Bone marrow (tissue), 2 donors: ENCODE measurements around the gene HAND1.

Experiments used
- DNase-seq, 2 donors: peaks; one replicate each; lab custom pipeline; 2025; lab: John Stamatoyannopoulos, UW

The HAND1 gene

DNA sequence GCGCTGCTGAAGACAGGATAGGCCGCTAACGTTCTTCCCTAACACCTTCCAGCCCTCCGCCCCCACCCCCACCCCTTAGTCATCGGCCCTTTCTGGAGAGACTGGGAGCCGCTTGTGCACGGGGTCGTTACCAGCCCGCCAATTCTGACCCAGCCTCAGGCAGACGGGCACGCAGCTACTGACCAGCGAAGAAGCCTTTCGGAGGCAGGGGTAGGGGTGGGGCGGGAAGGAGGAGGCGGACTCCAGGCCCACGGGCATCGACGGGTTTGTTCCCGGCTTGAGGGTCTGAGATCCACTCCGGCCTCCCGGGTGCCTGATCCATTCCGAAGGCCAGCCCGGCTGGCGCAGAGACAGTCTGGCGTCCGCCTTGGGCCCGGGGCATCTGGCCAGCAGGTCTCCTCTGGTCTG is 729 bp upstream of the HAND1 start:
- no peak for DNase-seq

DNA sequence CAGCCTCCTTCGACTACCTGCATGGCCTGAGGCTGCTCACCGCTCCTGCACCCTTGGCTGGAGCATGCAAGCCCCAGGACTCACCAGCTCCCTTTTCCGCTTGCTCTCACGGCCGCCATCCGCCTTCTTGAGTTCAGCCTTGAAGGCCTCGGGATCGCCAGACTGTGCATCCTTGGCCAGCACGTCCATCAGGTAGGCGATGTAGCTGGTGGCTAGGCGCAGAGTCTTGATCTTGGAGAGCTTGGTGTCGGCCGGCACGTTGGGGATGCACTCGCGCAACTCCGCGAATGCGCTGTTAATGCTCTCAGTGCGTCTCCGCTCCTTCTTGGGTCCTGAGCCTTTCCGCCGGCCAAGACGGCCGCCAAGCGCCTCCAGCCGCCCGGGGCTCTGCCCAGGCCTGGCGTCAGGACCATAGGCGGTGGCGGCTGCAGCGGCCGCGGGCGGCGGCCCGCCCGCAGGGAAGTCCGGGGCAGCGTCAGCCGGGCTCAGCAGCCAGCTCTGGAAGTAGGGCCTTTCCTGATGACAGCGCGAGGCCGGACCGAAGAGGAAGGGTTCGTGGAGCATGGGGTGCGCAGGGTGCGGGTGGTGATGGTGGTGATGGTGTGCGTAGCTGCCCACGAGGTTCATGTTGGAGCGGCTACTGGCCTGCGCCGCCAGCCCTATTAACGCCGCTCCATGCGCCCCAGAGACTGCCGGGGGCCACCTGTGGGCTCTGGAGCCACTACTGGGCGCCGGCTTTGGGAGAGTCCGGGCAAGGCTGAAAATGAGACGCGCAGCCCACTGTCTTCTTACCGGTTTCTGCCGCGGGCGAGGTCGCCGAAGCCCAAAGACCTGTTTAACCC is 424 bp downstream of the HAND1 start:
- no peak for DNase-seq

DNA sequence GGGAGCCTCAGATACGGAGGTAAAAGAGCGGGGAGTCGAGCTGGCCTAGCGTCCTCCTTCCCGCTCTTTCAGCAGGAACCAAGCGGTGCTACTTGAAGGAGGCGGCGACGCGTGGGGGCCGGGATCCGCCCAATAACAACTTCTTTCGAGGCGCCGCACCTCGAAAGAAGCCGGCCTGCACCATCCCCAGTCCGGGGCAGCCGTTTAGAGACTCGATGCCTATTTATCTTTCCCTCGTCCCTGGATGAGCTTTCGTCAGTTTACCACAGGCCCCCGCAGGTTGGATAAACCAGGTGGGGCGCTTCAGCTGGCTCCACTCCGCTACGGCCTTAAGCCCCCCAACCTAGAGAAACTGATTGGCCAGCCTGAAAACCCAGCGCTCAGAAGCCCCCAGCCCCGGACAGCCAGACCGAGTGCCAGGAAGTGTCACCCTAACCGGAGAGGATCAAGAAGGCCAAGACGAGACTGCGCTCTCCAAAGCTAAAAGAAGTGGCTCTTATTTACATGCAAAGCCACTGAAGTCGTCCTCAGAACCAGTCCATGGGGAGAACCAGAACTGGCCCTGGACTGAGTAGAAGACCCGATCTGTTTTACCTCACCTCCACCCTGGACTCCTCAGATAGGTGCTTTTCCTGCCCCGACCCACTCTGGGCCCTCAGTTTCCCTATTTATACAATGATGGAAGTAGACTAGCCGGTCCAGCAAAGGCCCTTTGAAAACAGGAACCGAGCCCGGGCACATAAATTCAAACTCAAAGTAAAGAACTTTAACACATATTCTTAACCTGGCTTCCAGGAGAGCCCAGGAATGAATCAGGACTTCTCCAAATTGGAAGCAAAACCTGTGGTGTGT is 1.4 kb downstream of the HAND1 start:
- no peak for DNase-seq

DNA sequence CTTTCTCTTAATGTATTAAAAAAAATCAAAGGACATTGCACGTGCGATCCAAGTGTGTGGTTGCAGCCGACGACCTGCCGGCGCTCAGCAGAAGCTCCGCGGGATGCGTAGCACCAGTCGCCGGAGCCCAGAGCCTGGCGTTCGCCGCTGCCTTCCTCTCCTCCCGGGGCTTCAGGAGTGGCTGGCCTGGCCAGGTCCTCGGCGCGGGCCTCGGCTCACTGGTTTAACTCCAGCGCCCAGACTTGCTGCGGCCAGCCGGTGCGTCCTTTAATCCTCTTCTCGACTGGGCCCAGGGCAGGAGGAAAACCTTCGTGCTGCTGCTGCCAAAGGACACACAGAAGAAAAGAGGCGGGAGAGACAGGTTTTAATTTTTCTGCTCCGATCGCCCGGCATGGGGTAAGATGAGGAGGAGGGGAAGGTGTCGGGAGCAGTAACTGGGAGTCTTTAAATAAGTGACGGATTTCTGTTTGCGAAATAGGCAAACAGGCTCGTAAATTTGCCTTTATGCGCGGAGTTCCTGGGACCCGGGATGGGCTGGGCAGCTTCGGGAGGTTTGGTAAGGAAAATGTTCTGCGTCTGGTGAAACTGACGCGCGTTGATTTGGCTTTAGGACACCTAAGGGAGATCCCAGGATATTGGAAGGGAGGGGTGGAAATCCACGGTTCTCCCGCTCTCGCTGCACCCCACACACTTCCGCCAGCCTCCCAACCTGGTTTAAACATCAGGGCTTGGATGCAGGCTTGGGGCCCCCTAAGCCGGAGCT is 2.3 kb downstream of the HAND1 start:
- no peak for DNase-seq

DNA sequence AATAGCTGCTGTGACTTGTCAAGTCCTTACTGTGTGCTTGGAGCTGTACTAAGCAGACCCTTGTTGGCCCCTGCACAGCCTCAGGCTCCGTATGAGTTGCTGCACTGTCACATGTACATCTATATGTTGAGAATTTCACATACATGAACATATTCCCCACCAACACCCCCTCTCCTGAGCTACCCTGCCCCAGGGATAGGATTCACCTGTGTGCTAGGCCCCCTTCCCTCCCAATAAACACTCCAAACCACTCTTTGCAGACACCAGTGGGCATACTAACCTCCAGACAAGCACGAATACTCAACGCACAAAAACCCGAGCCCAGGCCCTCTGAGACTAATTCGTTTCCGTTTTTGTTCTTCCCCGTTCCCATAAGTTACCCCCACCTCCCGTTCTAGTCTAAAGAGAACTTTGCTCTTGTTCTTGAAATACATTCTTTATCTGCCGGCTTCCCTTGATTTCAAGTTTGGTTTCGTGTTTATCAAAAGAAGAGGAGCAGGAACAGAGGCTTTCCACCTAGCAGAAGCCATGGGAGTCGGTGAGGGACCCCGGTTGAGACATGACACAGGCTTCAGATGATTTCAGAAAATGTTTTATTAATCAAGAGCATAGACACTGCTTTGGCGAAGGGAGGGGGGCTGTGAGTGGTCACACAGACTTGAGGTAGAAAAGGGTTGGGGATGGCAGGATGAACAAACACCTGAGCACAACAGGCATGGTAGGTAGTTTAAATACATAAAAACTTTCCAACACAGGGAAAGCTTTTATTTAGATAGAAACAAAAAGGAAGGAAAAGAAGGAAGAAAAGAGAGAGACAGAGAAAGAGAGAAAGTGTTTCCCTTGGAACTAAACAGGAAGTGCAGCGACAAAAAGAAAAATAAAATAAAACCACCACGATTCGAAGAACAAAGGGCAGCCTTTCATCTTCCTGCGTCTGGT is 3.4 kb downstream of the HAND1 start:
- DNase-seq = no peak

- no peak for DNase-seq
These were observed 4.3 kb downstream of the HAND1 start for GRCh38 chr5:154473581-154474283.

DNA sequence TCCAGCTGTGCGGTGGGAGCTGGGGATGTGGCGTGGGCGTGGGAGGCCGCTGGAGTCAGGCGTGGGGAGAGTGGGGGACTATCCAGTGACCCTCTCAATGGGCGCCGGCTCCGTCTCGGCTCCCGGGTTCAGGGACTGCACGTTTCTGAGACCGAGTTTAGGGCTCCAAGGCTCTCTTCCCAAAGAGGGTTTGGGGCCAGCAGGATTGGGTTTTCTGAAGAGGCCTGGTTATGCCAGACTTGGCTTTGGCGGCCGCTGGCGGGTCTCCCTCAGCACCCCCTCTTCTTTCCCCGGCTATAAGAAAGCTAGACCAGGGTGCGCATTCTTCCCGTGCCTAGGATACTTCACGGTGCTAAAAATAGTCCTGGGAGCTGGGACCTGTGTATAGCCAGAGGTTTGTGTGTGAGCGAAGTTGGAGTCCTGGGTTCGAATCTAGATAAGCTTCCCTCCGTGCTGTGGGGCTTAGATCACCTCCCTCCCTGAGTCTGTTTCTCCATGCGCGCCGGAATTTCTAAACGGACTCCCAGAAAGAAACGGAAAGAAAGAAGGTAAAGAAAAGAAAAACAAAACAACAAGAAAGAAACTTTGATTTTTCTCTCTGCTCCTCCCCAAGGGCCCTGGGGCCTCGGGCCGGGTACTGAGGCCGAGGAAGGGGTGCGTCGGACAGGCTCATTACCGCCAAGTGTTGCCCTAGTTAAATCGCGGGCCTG is 5.0 kb downstream of the HAND1 start:
- DNase-seq = no peak

DNA sequence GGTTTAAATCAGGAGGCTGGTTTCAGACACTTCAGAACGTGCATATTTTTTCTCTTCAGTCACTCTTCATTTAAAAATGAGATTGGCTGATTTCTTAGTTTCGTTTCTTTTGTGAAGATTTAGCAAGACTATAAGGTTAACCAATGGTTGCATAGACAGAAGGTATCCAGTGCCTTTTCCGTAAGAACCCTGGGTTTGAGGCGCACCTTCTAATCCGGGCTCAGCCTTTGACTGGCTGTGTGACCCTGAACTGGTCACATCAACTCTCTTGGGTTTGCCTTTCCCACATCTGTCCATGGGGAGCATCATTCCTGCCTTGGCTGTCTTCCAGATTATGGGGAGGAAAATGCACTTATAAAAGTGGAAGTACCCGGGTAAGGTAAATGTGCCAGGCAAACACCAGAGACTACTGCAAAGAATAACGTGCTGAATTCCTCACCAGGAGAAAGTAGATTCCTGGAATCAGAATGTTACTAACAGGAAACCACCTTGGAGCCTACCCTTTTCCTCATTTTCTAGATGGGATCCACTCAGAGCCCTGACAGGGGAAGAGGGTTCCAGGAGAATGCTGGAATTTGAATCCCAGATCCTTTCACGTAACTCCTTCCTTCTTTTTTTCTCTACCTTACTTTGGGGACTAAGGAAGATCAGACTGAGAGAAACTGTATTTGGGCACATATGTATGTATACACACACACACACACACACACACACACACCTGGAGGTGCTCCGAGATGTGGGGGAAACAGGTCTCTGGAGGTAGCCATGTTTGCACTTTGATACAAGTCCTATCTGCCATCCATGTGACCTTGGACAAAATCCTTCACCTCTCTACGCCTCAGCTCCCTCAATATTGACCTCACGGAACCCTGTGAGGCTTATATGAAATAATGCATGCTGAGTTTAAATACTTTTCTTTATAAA is 6.8 kb downstream of the HAND1 start:
- no peak for DNase-seq

- DNase-seq = no peak
These were observed 7.9 kb downstream of the HAND1 start for GRCh38 chr5:154470137-154470536.

- DNase-seq = peak in 1 of 2 donors; percentile 42
These were observed 10.2 kb downstream of the HAND1 start for GRCh38 chr5:154467655-154468354.

DNA sequence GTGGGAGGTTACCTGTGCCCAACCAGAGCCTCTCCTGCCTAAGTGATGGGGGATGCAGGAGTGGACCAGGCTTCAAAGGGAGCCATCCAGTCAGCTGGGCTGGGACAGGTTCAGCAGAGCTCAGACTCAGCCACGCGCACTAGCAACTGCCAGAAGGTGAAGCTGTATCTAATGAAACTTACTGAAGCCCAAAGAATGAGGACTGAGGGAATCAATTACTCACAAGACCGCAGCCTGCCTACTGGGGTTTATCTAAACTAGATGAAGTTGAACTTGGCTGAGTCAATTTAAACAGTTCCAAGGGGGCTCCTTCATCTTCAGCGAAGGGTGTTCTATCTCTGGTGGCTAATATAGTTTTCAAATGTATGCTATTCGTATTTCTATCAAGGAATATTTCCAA is 11.4 kb downstream of the HAND1 start:
- no peak for DNase-seq

DNA sequence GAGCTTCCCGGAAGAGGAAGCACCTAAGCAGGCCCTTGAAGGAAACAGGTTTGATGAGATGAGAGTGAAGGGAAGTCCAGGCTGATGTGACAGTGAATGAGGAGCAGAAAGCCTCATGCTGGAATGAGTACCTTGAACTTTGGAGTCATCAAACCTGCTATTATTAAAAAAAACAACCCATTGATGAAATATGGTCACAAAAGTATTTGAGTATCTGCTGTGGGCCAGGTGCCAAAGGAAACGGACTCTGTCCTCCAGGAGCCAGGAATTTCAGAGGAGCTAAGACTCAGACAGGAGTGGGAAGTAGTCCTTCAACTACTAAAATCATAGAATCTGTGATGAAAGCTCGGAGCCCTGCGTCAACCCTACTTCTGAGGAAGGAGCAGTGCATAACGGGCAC is 11.9 kb downstream of the HAND1 start:
- DNase-seq = no peak

DNA sequence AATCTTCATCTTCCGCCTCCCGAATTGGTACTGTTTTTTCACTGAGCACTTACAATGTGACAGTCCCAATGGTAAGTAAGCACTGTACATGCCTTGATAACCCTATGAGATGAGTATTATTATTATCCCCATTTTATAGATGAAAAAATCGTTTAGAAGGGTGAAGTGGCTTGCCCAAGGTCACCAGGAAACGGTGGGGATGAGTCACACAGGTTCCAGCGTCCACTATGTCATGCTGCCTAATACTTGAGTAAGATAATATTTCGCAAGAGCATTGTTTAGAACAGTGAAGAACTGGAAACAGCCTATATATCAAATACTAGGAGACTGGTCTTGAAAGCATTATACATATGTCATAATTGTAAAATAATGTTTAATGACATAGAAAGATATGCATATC is 12.9 kb downstream of the HAND1 start:
- DNase-seq = no peak

DNA sequence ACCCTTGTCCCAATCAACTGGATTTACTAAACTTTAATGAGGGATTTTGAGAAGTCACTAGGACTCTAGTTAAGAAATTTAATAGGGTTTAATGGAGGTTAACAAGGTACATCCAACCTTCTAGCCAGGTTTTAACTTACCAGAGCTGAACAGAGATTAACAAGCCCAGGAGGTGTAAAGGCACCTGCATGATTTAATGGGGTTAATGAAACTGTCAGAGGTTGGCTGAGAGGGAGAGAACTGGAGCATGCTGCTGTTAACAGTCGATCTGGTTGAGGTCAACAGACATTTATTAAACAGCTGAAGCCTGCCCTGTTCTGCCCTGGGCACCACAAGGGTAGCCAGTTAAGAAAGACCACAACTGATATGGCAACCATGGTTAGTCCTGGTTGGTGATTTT is 13.6 kb downstream of the HAND1 start:
- no peak for DNase-seq

DNA sequence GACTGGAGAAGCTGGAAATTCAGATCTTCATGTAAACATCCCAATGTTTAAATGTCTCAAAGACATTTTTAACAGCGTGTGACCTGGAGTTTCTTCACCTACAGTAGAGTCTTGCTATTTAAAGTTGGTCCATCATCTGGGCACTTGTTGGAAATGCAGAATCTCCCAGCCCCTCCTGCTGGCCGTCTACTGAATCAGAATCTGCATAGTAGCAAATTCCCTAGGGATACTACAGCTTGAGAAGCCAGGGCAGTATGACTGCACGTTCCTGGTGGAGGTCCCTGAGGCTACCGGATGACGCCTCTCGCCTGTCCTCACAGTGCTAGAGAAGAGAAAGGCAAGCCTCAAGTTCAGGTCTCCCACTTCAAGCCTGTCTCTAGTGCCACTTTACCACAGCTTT is 16.5 kb downstream of the HAND1 start:
- no peak for DNase-seq

- DNase-seq = no peak
These were observed 17.9 kb downstream of the HAND1 start for GRCh38 chr5:154460172-154460571.

GRCh38 chr5:154459015-154459414 is 19.0 kb downstream of the HAND1 start:
- DNase-seq = no peak

DNA sequence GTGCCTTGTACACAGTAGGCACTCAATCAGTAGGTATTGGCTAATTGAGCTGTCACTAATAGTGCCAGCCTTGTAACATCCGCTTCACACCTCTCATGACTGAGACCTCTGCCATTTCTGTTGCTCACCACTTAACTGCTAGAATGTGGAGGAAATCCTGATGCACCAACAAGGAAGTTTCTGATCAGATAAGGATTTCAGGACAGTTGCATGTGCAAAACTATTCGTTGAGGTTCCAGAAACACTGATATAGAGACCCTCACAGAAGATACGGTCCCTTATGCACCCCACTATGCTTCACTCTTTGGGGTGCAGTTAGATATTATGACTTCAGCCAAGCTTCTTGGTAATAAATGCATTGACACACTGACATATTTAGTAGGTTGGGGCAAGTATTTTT is 21.5 kb downstream of the HAND1 start:
- DNase-seq = no peak
